Measurements from ENCODE around the gene ZBTB2.

The ZBTB2 gene

GRCh38 chr6:151391471-151392413, at the start of gene ZBTB2:
Gene ZBTB2, minus strand, starts transcription at chr6:151391559. Its CDS starts 17,922 bp downstream, at chr6:151373637.
- Mint-ChIP-seq H3K4me3 (peak within 1 kb of the TSS; percentile 95), H3K27me3 (ENCODE audit: low read depth) (no peaks in the 10 kb centered on the region), H3K36me3 (ENCODE audit: low read depth) (peaks cover 24% of the 10 kb centered on the region), H3K4me1 (ENCODE audit: low read depth) (peaks cover 56% of the 10 kb centered on the region), H3K27ac (peak within 1 kb of the TSS; percentile 98), H3K9me3 (no peaks in the 10 kb centered on the region)

- no peaks in the 10 kb centered on the region for H3K9me3 Mint-ChIP-seq
- no peak overlapping the region for H3K4me3 Mint-ChIP-seq
- H3K27ac Mint-ChIP-seq: no peak overlapping the region
- H3K27me3 Mint-ChIP-seq (ENCODE audit: low read depth): no peaks in the 10 kb centered on the region
- peaks cover 10% of the 10 kb centered on the region for H3K36me3 Mint-ChIP-seq (ENCODE audit: low read depth)
- H3K4me1 Mint-ChIP-seq (ENCODE audit: low read depth): peaks cover 23% of the 10 kb centered on the region
Measured at GRCh38 chr6:151440930-151441329, 49.6 kb upstream of the ZBTB2 start.

GRCh38 chr6:151440498-151440897, 49.1 kb upstream of the ZBTB2 start:
- Mint-ChIP-seq H3K4me1 (ENCODE audit: low read depth) (peaks cover 23% of the 10 kb centered on the region), H3K9me3 (no peaks in the 10 kb centered on the region), H3K4me3 (no peak overlapping the region), H3K27ac (peak overlapping the region; percentile 4), H3K27me3 (ENCODE audit: low read depth) (no peaks in the 10 kb centered on the region), H3K36me3 (ENCODE audit: low read depth) (peaks cover 10% of the 10 kb centered on the region)

- no peaks in the 10 kb centered on the region for H3K27me3 Mint-ChIP-seq (ENCODE audit: low read depth)
- H3K4me3 Mint-ChIP-seq: no peak overlapping the region
- H3K27ac Mint-ChIP-seq: no peak overlapping the region
- H3K9me3 Mint-ChIP-seq: no peaks in the 10 kb centered on the region
- peaks cover 17% of the 10 kb centered on the region for H3K4me1 Mint-ChIP-seq (ENCODE audit: low read depth)
- H3K36me3 Mint-ChIP-seq (ENCODE audit: low read depth): peaks cover 10% of the 10 kb centered on the region
Measured at GRCh38 chr6:151437401-151437800, 46.0 kb upstream of the ZBTB2 start.

- Mint-ChIP-seq H3K27me3 (ENCODE audit: low read depth) (no peaks in the 10 kb centered on the region), H3K4me1 (ENCODE audit: low read depth) (peaks cover 17% of the 10 kb centered on the region), H3K9me3 (no peaks in the 10 kb centered on the region), H3K36me3 (ENCODE audit: low read depth) (peaks cover 9% of the 10 kb centered on the region), H3K4me3 (no peak overlapping the region), H3K27ac (no peak overlapping the region)
Measured at GRCh38 chr6:151436802-151437201, 45.4 kb upstream of the ZBTB2 start.

DNA sequence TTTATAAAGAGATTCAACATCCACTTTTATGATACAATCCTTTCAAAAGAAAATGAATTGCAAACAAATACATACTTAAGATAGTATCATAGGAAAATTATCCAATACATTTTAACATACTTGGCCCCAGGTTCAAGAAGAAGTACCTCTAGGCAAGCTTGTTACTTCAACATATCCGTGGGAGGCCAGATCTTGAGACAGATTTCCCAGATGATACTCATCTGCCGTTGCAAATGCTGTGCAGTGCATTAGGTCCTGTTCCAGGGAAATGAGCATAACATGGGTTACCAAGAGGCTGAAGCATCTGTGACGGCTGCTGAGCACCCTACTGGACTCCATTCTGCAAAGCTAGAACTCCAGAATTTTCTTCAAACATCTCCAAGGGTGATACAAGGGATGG, 44.9 kb upstream of the ZBTB2 start:
- Mint-ChIP-seq H3K36me3 (ENCODE audit: low read depth) (peaks cover 8% of the 10 kb centered on the region), H3K4me3 (no peak overlapping the region), H3K27ac (no peak overlapping the region), H3K27me3 (ENCODE audit: low read depth) (no peaks in the 10 kb centered on the region), H3K4me1 (ENCODE audit: low read depth) (peaks cover 16% of the 10 kb centered on the region), H3K9me3 (no peaks in the 10 kb centered on the region)

- H3K9me3 Mint-ChIP-seq: no peaks in the 10 kb centered on the region
- no peaks in the 10 kb centered on the region for H3K27me3 Mint-ChIP-seq (ENCODE audit: low read depth)
- H3K4me1 Mint-ChIP-seq (ENCODE audit: low read depth): peaks cover 5% of the 10 kb centered on the region
- H3K36me3 Mint-ChIP-seq (ENCODE audit: low read depth): peaks cover 17% of the 10 kb centered on the region
- H3K27ac Mint-ChIP-seq: no peak overlapping the region
- no peak overlapping the region for H3K4me3 Mint-ChIP-seq
Measured at GRCh38 chr6:151434369-151434768, 43.0 kb upstream of the ZBTB2 start.

DNA sequence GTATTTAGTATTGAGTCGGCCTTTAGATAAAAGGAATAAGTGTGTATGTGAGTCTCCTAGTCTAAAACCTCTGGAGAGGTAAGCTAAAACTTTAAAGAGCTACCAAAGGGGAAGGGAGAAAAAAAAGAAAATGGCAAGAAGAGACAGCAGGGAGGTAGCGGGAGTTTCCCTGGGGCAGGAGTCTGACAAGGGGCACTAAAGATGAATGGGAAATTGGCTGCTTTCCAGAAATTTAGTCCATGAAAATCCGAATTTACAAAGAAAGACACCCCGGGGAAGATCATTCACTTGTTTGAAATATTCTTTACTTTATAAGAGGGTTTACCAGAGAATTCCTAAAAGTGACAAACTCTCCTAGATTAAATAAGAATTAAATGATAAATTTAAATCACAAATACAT, 41.3 kb upstream of the ZBTB2 start:
- Mint-ChIP-seq H3K36me3 (ENCODE audit: low read depth) (peaks cover 22% of the 10 kb centered on the region), H3K4me1 (ENCODE audit: low read depth) (peaks cover 5% of the 10 kb centered on the region), H3K27ac (no peak overlapping the region), H3K9me3 (no peaks in the 10 kb centered on the region), H3K27me3 (ENCODE audit: low read depth) (no peaks in the 10 kb centered on the region), H3K4me3 (no peak overlapping the region)

DNA sequence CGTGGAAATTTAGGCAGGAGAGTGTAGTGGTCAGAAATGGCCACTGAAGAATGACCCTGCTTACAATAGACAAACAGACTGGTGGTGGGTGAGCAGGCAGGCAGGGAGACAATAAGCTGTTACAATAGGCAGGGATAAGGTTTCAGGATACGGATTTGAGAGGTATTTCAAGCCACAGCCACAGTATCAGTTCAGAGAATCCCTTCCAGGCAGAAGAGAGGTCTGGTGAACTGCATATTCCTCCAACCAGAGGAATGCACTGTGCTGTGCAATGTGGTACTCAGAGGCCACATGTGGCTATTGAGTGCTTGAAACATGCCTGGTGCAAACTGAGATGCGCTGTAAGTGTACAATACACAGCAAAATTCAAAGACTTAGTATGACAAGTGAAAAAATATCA, 40.0 kb upstream of the ZBTB2 start:
- H3K4me3 Mint-ChIP-seq: no peak overlapping the region
- peaks cover 27% of the 10 kb centered on the region for H3K36me3 Mint-ChIP-seq (ENCODE audit: low read depth)
- no peak overlapping the region for H3K27ac Mint-ChIP-seq
- no peaks in the 10 kb centered on the region for H3K9me3 Mint-ChIP-seq
- no peaks in the 10 kb centered on the region for H3K27me3 Mint-ChIP-seq (ENCODE audit: low read depth)
- H3K4me1 Mint-ChIP-seq (ENCODE audit: low read depth): peaks cover under 1% of the 10 kb centered on the region

DNA sequence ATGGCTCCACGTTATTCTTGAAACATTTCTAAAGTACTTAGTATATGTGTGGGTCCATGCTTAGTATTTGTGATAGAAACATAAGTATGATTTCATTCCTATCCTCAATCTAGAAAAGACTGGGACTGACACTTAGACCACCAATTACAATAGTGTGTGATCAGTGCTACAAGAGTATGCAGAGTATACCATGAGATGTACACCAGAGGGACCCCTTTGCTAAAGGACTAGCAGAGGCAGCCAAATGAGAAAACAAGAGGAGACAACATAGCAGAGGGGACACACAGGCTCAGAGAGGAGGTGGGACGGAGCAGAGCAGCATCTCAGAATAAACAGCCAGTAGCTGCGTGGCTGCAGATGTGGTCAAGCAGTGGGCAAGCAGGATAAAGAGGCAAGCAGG, 39.5 kb upstream of the ZBTB2 start:
- Mint-ChIP-seq H3K36me3 (ENCODE audit: low read depth) (peaks cover 28% of the 10 kb centered on the region), H3K27ac (no peak overlapping the region), H3K4me1 (ENCODE audit: low read depth) (no peaks in the 10 kb centered on the region), H3K9me3 (no peaks in the 10 kb centered on the region), H3K27me3 (ENCODE audit: low read depth) (no peaks in the 10 kb centered on the region), H3K4me3 (no peak overlapping the region)

- Mint-ChIP-seq H3K4me3 (no peak overlapping the region), H3K4me1 (ENCODE audit: low read depth) (no peaks in the 10 kb centered on the region), H3K27ac (no peak overlapping the region), H3K27me3 (ENCODE audit: low read depth) (no peaks in the 10 kb centered on the region), H3K9me3 (no peaks in the 10 kb centered on the region), H3K36me3 (ENCODE audit: low read depth) (peaks cover 37% of the 10 kb centered on the region)
Measured at GRCh38 chr6:151428093-151428735, 36.9 kb upstream of the ZBTB2 start.

- no peaks in the 10 kb centered on the region for H3K4me1 Mint-ChIP-seq (ENCODE audit: low read depth)
- no peak overlapping the region for H3K27ac Mint-ChIP-seq
- peaks cover 32% of the 10 kb centered on the region for H3K36me3 Mint-ChIP-seq (ENCODE audit: low read depth)
- no peaks in the 10 kb centered on the region for H3K9me3 Mint-ChIP-seq
- H3K4me3 Mint-ChIP-seq: no peak overlapping the region
- no peaks in the 10 kb centered on the region for H3K27me3 Mint-ChIP-seq (ENCODE audit: low read depth)
Measured at GRCh38 chr6:151425561-151425960, 34.2 kb upstream of the ZBTB2 start.

GRCh38 chr6:151422981-151423380, 31.6 kb upstream of the ZBTB2 start:
- H3K4me1 Mint-ChIP-seq (ENCODE audit: low read depth): no peaks in the 10 kb centered on the region
- H3K27me3 Mint-ChIP-seq (ENCODE audit: low read depth): no peaks in the 10 kb centered on the region
- H3K4me3 Mint-ChIP-seq: no peak overlapping the region
- no peak overlapping the region for H3K27ac Mint-ChIP-seq
- H3K9me3 Mint-ChIP-seq: no peaks in the 10 kb centered on the region
- peaks cover 22% of the 10 kb centered on the region for H3K36me3 Mint-ChIP-seq (ENCODE audit: low read depth)

- Mint-ChIP-seq H3K4me3 (no peak overlapping the region), H3K36me3 (ENCODE audit: low read depth) (peaks cover 40% of the 10 kb centered on the region), H3K27ac (no peak overlapping the region), H3K9me3 (peaks cover 21% of the 10 kb centered on the region), H3K4me1 (ENCODE audit: low read depth) (peaks cover 14% of the 10 kb centered on the region), H3K27me3 (ENCODE audit: low read depth) (no peaks in the 10 kb centered on the region)
Measured at GRCh38 chr6:151417477-151417876, 26.1 kb upstream of the ZBTB2 start.

DNA sequence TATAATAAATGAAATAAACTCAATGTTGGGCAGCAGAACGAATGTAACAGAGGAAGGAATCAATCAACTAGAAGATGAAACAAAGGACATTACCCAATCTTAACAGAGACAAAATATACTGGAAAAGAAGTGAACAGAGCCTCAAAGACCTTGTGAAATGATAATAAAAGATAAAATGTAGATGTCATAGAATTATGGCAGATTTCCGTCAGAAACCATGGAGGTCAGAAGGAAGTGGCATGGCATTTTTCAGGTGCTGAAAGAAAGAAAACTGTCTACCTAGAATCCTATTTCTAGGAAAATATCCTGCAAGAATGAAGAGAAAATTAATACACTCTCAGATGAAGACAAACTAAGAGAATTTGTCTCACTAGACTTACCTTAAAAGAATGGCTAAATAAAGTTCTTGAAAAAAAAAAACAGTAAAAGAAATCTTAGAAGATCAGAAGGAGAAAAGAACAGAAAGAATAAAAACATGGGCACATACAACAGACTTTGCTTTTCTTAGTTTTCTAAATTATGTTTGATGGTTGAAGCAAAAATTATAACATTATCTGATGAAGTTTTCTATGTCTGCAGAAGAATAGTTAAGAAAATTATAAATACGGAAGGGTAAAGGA, 23.4 kb upstream of the ZBTB2 start:
- peak overlapping the region; percentile 49 for H3K27ac Mint-ChIP-seq
- peaks cover 16% of the 10 kb centered on the region for H3K4me1 Mint-ChIP-seq (ENCODE audit: low read depth)
- no peaks in the 10 kb centered on the region for H3K27me3 Mint-ChIP-seq (ENCODE audit: low read depth)
- peaks cover 47% of the 10 kb centered on the region for H3K36me3 Mint-ChIP-seq (ENCODE audit: low read depth)
- peaks cover 22% of the 10 kb centered on the region for H3K9me3 Mint-ChIP-seq
- H3K4me3 Mint-ChIP-seq: no peak overlapping the region

All from T-helper 1 cell treated with Interleukin-12 subunit alpha and Interleukin-12 subunit beta and Interleukin-4 antibody, amounts not matched to agents 30 μg/mL and 1 μg/mL, for 36 hours (primary cell).